IPS DF 6.9 (cell line): Measurements from ENCODE around the gene NRIP3.
A peak's percentile ranks its signal among the peaks of the same experiment; 100 is the strongest.
"Not testable (repeated sequence)": the region's sequence is repeated elsewhere in the genome, so short reads cannot be mapped to it uniquely, and the experiment has no call there.

Experiments used
- DNase-seq: peaks from one replicate; pipeline ENCODE4 v3.0.0-alpha.2; 2013; ENCODE audit warnings: low read depth, low spot score
- H3K27ac ChIP-seq: one replicate; pipeline ENCODE4 v1.5.1; 2013; ENCODE audit warnings: low read length, control low read depth
- H3K27me3 ChIP-seq: 2 replicates; pipeline ENCODE4 v1.6.1; 2013; ENCODE audit warnings: mild to moderate bottlenecking, low read length; ENCODE audit not compliant: control insufficient read depth, insufficient read depth
- H3K36me3 ChIP-seq: 2 replicates; pipeline ENCODE4 v1.6.1; 2013; ENCODE audit warnings: low read length; ENCODE audit not compliant: control insufficient read depth, insufficient read depth
- H3K4me1 ChIP-seq: 2 replicates; pipeline ENCODE4 v1.6.1; 2013; ENCODE audit warnings: low read length; ENCODE audit not compliant: control insufficient read depth, insufficient read depth
- H3K4me3 ChIP-seq: 2 replicates; pipeline ENCODE4 v1.5.1; 2013; ENCODE audit warnings: mild to moderate bottlenecking, low read length
- H3K9me3 ChIP-seq: 2 replicates; pipeline ENCODE4 v1.6.1; 2013; ENCODE audit warnings: low read length, inconsistent platforms; ENCODE audit not compliant: control insufficient read depth, insufficient read depth
- WGBS: extraction: QIAGEN DNeasy Blood & Tissue Kit; methylation state at CpG from one replicate; pipeline ENCODE4 v1.1.7; 2013; ENCODE audit warnings: mixed read lengths, missing lambda C conversion rate; ENCODE audit not compliant: insufficient read length, insufficient coverage; 5-methylcytosine and 5-hydroxymethylcytosine counted together

The NRIP3 gene

GRCh38 chr11:8980485-8980884 lies 23.3 kb downstream of the NRIP3 start:
- Histone ChIP-seq H3K36me3 (no peaks in the 10 kb centered on the region), H3K4me1 (no peaks in the 10 kb centered on the region), H3K9me3 (no peaks in the 10 kb centered on the region), H3K27ac (no peak overlapping the region), H3K4me3 (no peak overlapping the region), H3K27me3 (no peaks in the 10 kb centered on the region)
- no peak for DNase-seq
- no CpG with 5 or more reads among the region's 3 CpGs for WGBS

GRCh38 chr11:8979365-8979764 lies 24.4 kb downstream of the NRIP3 start:
- H3K4me3 ChIP-seq, H3K4me1 ChIP-seq, H3K36me3 ChIP-seq, H3K27ac ChIP-seq, H3K9me3 ChIP-seq, DNase-seq, H3K27me3 ChIP-seq: not testable (repeated sequence)
- WGBS = no CpG with 5 or more reads among the region's 7 CpGs

GRCh38 chr11:8973121-8973520 lies 30.7 kb downstream of the NRIP3 start:
- no peak for DNase-seq
- Histone ChIP-seq H3K27me3 (no peaks in the 10 kb centered on the region), H3K9me3 (no peaks in the 10 kb centered on the region), H3K27ac (no peak overlapping the region), H3K4me1 (no peaks in the 10 kb centered on the region), H3K4me3 (no peak overlapping the region), H3K36me3 (no peaks in the 10 kb centered on the region)
- WGBS = no CpG with 5 or more reads among the region's 3 CpGs

GRCh38 chr11:8971924-8972316 lies 31.9 kb downstream of the NRIP3 start:
- no peaks in the 10 kb centered on the region for H3K27me3 ChIP-seq
- no peak for DNase-seq
- H3K4me1 ChIP-seq = no peaks in the 10 kb centered on the region
- no peak overlapping the region for H3K27ac ChIP-seq
- no peak overlapping the region for H3K4me3 ChIP-seq
- WGBS = no CpG with 5 or more reads among the region's 1 CpG
- H3K36me3 ChIP-seq = no peaks in the 10 kb centered on the region
- H3K9me3 ChIP-seq = no peaks in the 10 kb centered on the region

GRCh38 chr11:8971196-8971923 lies 32.4 kb downstream of the NRIP3 start:
- H3K4me3 ChIP-seq = no peak overlapping the region
- no peak for DNase-seq
- H3K27me3 ChIP-seq = no peaks in the 10 kb centered on the region
- no peaks in the 10 kb centered on the region for H3K4me1 ChIP-seq
- no peak overlapping the region for H3K27ac ChIP-seq
- no CpG with 5 or more reads among the region's 2 CpGs for WGBS
- no peaks in the 10 kb centered on the region for H3K36me3 ChIP-seq
- no peaks in the 10 kb centered on the region for H3K9me3 ChIP-seq

- H3K4me3 ChIP-seq = no peak overlapping the region
- H3K27me3 ChIP-seq = no peaks in the 10 kb centered on the region
- no peaks in the 10 kb centered on the region for H3K4me1 ChIP-seq
- no peak for DNase-seq
- no peak overlapping the region for H3K27ac ChIP-seq
- no CpG with 5 or more reads among the region's 8 CpGs for WGBS
- H3K9me3 ChIP-seq = no peaks in the 10 kb centered on the region
- H3K36me3 ChIP-seq = no peaks in the 10 kb centered on the region; the same call in 1 of the 2 replicates
Observed at GRCh38 chr11:8967184-8967583, 36.6 kb downstream of the NRIP3 start.

GRCh38 chr11:8964324-8965320 lies 39.2 kb downstream of the NRIP3 start, which contains the start of gene TMEM9B:
Gene TMEM9B (minus strand): TSS chr11:8964442. CDS start chr11:8964313, 129 bp downstream.
- no peaks in the 10 kb centered on the region; the same call in 1 of the 2 replicates for H3K36me3 ChIP-seq
- no CpG with 5 or more reads among the region's 67 CpGs for WGBS

GRCh38 chr11:8963569-8964323 lies 40.1 kb downstream of the NRIP3 start:
- DNase-seq = peak; percentile 66
- no peaks in the 10 kb centered on the region for H3K27me3 ChIP-seq
- no peak overlapping the region for H3K27ac ChIP-seq
- peak overlapping the region; percentile 40; the same call in 1 of the 2 replicates for H3K4me3 ChIP-seq
- no peaks in the 10 kb centered on the region; the same call in 1 of the 2 replicates for H3K36me3 ChIP-seq
- no peaks in the 10 kb centered on the region for H3K4me1 ChIP-seq
- H3K9me3 ChIP-seq = no peaks in the 10 kb centered on the region
- WGBS = no CpG with 5 or more reads among the region's 39 CpGs

More at GRCh38 chr11:8964324-8965320, 39.2 kb downstream of the NRIP3 start, which contains the start of gene TMEM9B:
- Histone ChIP-seq H3K27me3 (no peaks in the 10 kb centered on the region), H3K9me3 (no peaks in the 10 kb centered on the region), H3K27ac (no peak within 1 kb of the TSS), H3K4me1 (no peaks in the 10 kb centered on the region), H3K4me3 (peak within 1 kb of the TSS; percentile 40; the same call in 1 of the 2 replicates)
- peak; percentile 50 for DNase-seq

GRCh38 chr11:8962841-8963240 lies 41.0 kb downstream of the NRIP3 start:
- H3K36me3 ChIP-seq = no peaks in the 10 kb centered on the region; the same call in 1 of the 2 replicates
- H3K4me3 ChIP-seq = no peak overlapping the region
- H3K27me3 ChIP-seq = no peaks in the 10 kb centered on the region
- no peaks in the 10 kb centered on the region for H3K4me1 ChIP-seq
- WGBS = no CpG with 5 or more reads among the region's 2 CpGs
- no peak for DNase-seq
- no peaks in the 10 kb centered on the region for H3K9me3 ChIP-seq
- no peak overlapping the region for H3K27ac ChIP-seq

- Histone ChIP-seq H3K4me3 (no peak overlapping the region), H3K27me3 (no peaks in the 10 kb centered on the region), H3K9me3 (no peaks in the 10 kb centered on the region), H3K27ac (no peak overlapping the region), H3K4me1 (no peaks in the 10 kb centered on the region), H3K36me3 (no peaks in the 10 kb centered on the region; the same call in 1 of the 2 replicates)
- no CpG with 5 or more reads among the region's 2 CpGs for WGBS
- no peak for DNase-seq
Observed at GRCh38 chr11:8961401-8961800, 42.4 kb downstream of the NRIP3 start.
